Muscle layer of duodenum (tissue), 2 donors: ENCODE measurements around the gene LDB2.

Experiments used
- H3K27ac ChIP-seq: one replicate; pipeline ENCODE4 v1.7.0; 2013; ENCODE audit warnings: mild to moderate bottlenecking, low read length
- H3K27me3 ChIP-seq: one replicate; pipeline ENCODE4 v1.7.0; 2013; ENCODE audit warnings: low read depth, mild to moderate bottlenecking, control low read depth, low read length
- H3K36me3 ChIP-seq, 2 donors: one replicate each; pipeline ENCODE4 v1.7.0; 2013; ENCODE audit warnings: low read length in 2 of 2, control low read depth in 1 of 2, mild to moderate bottlenecking in 1 of 2; ENCODE audit not compliant: insufficient read depth in 2 of 2, control insufficient read depth in 1 of 2
- H3K4me1 ChIP-seq, 2 donors: one replicate each; pipeline ENCODE4 v1.7.0; 2013; ENCODE audit warnings: low read length in 2 of 2, mild to moderate bottlenecking in 2 of 2, control low read depth in 1 of 2, moderate library complexity in 1 of 2; ENCODE audit not compliant: insufficient read depth in 2 of 2, control insufficient read depth in 1 of 2
- H3K4me3 ChIP-seq, 2 donors: one replicate each; pipeline ENCODE4 v1.7.0; 2013; ENCODE audit warnings: low read length in 2 of 2, low read depth in 1 of 2, mild to moderate bottlenecking in 1 of 2
- H3K9me3 ChIP-seq, 2 donors: one replicate each; pipeline ENCODE4 v1.7.0; 2013; ENCODE audit warnings: low read length in 2 of 2, control low read depth in 1 of 2, mild to moderate bottlenecking in 1 of 2; ENCODE audit not compliant: control insufficient read depth in 1 of 2
- donor health status: healthy.

LDB2 gene

GRCh38 chr4:16457944-16458343, 440.5 kb downstream of the LDB2 start:
- Histone ChIP-seq H3K9me3 (no peaks in the 10 kb centered on the region), H3K4me1 (no peaks in the 10 kb centered on the region), H3K27ac (no peak overlapping the region), H3K27me3 (no peaks in the 10 kb centered on the region), H3K4me3 (no peak overlapping the region), H3K36me3 (no peaks in the 10 kb centered on the region)
